Sigmoid colon (tissue), 7 donors: ENCODE data around the gene IFNL1. TPM values are rescaled to one million over a fixed set of nuclear protein-coding genes. Genes with fewer than 3 reads are reported as not detected.

Experiments
- DNase-seq: peaks from one replicate; pipeline ENCODE4 v3.0.0-alpha.2; 2019
- H3K27ac ChIP-seq, 4 donors: fragments of 200-600 bp; sonication (generic); one replicate each; pipeline ENCODE4 v1.5.1; 2016 to 2019; ENCODE audit warnings: mild to moderate bottlenecking in 1 of 4
- H3K27me3 ChIP-seq, 3 donors: fragments of 200-600 bp; sonication (generic); one replicate each; pipeline ENCODE4 v1.5.1; 2019; ENCODE audit warnings: mild to moderate bottlenecking in 1 of 3
- H3K36me3 ChIP-seq, 4 donors: fragments of 200-600 bp; sonication (generic); one replicate each; pipeline ENCODE4 v1.5.1; 2016 to 2019
- H3K4me1 ChIP-seq, 4 donors: fragments of 200-600 bp; sonication (generic); one replicate each; pipeline ENCODE4 v1.5.1; 2017 to 2019
- H3K4me3 ChIP-seq, 4 donors: fragments of 200-600 bp; sonication (generic); one replicate each; pipeline ENCODE4 v1.5.1; 2017 to 2019; ENCODE audit warnings: mild to moderate bottlenecking in 2 of 4, moderate library complexity in 1 of 4
- H3K9me3 ChIP-seq, 4 donors: fragments of 200-600 bp in 3 of 4; sonication (generic) in 3 of 4; one replicate each; pipeline versions ENCODE4 v1.5.1 to v1.6.1; 2013 to 2019
- CTCF ChIP-seq, 4 experiments: fragments of 450-650 bp in 3 of 4; fragments of 200-600 bp in 1 of 4; IDR thresholded peaks; one replicate each; pipeline ENCODE4 v1.5.1; 2016 to 2019; ENCODE audit warnings: antibody characterized with exemption in 4 of 4, mild to moderate bottlenecking in 3 of 4, moderate library complexity in 2 of 4
- EP300 ChIP-seq, 4 donors: sonication (generic); formaldehyde crosslinking; IDR thresholded peaks; one replicate each; pipeline ENCODE4 v1.6.1; 2017; ENCODE audit warnings: antibody characterized with exemption in 4 of 4
- POLR2A ChIP-seq, 2 donors: fragments of 450-650 bp; IDR thresholded peaks; one replicate each; pipeline ENCODE4 v1.6.1; 2016; ENCODE audit warnings: antibody characterized with exemption in 2 of 2, mild to moderate bottlenecking in 2 of 2, moderate library complexity in 2 of 2
- POLR2AphosphoS5 ChIP-seq, 4 donors: sonication (generic); formaldehyde crosslinking; IDR thresholded peaks; one replicate each; pipeline ENCODE4 v1.6.1; 2017; ENCODE audit warnings: antibody characterized with exemption in 4 of 4
- WGBS, 2 donors: extraction: QIAGEN DNeasy Blood & Tissue Kit; methylation state at CpG; one replicate each; pipeline ENCODE4 v1.1.7; 2013; 5-methylcytosine and 5-hydroxymethylcytosine counted together
- intact Hi-C: fragments of 100-400 bp; cut with DNase I; formaldehyde crosslinking; loops from one replicate; pipeline ENCODE4 v1.15.1; 2023
- polyA plus RNA-seq, 3 donors: library from polyadenylated mRNA; stranded (reverse); fragments of 200-250 nt; gene quantifications; one replicate each; pipeline ENCODE4 v1.2.3, GENCODE V29; 2013
- total RNA-seq, 4 donors: library from RNA; depleted of rRNA; stranded (reverse); fragments of >200 nt; gene quantifications; one replicate each; pipeline ENCODE4 v1.1.0, GENCODE V29; 2016
- donor health status: healthy with polysubstance abuse.
- donor health status: Bipolar disorder and iron deficiency.
- donor health status: healthy.

Gene IFNL1
- total and polyA plus RNA-seq, 7 donors = 0.09 TPM; not detected in 6

GRCh38 chr19:39310558-39311311, 14.5 kb downstream of the IFNL1 start:
- H3K27ac ChIP-seq = no peak overlapping the region
- peaks cover 20 to 51% (median 33%) of the 10 kb centered on the region in 3 donors for H3K27me3 ChIP-seq
- peaks cover 0 to 14% (median 2%) of the 10 kb centered on the region in 4 donors for H3K36me3 ChIP-seq
- no peaks in the 10 kb centered on the region for H3K9me3 ChIP-seq
- peaks cover 0 to 14% (median 9%) of the 10 kb centered on the region in 4 donors for H3K4me1 ChIP-seq
- intact Hi-C loops = no loop called here
- WGBS, 2 donors = 68 to 79% methylated on average over 11 of the region's 11 CpGs
- H3K4me3 ChIP-seq = no peak overlapping the region
- no peak for DNase-seq
- TF ChIP-seq CTCF (IDR thresholded peaks at IDR 0.05) = no peak

GRCh38 chr19:39314016-39314728, 18.0 kb downstream of the IFNL1 start:
- 94 to 96% methylated on average over 64 of the region's 64 CpGs for WGBS, 2 donors
- peaks cover 0 to 14% (median 2%) of the 10 kb centered on the region in 4 donors for H3K36me3 ChIP-seq
- H3K27ac ChIP-seq = no peak overlapping the region
- DNase-seq = no peak
- TF ChIP-seq POLR2A (IDR thresholded peaks at IDR 0.05) = no peak
- TF ChIP-seq EP300 (IDR thresholded peaks at IDR 0.05) = no peak
- TF ChIP-seq CTCF (IDR thresholded peaks at IDR 0.05) = no peak
- TF ChIP-seq POLR2AphosphoS5 (IDR thresholded peaks at IDR 0.05) = no peak
- H3K9me3 ChIP-seq = no peaks in the 10 kb centered on the region
- intact Hi-C loops = no loop called here
- H3K27me3 ChIP-seq = peaks cover 0 to 17% (median 0%) of the 10 kb centered on the region in 3 donors
- H3K4me3 ChIP-seq = no peak overlapping the region
- H3K4me1 ChIP-seq = no peaks in the 10 kb centered on the region

GRCh38 chr19:39315933-39316332, 19.7 kb downstream of the IFNL1 start:
- 94 to 99% methylated on average over 1 of the region's 1 CpG for WGBS, 2 donors
- peaks cover 0 to 6% (median 0%) of the 10 kb centered on the region in 3 donors for H3K27me3 ChIP-seq
- TF ChIP-seq CTCF (IDR thresholded peaks at IDR 0.05) = no peak
- TF ChIP-seq POLR2A (IDR thresholded peaks at IDR 0.05) = no peak
- no peak for TF ChIP-seq POLR2AphosphoS5 (IDR thresholded peaks at IDR 0.05)
- TF ChIP-seq EP300 (IDR thresholded peaks at IDR 0.05) = no peak
- H3K9me3 ChIP-seq = no peaks in the 10 kb centered on the region
- H3K4me1 ChIP-seq = peaks cover 0 to 12% (median 9%) of the 10 kb centered on the region in 4 donors
- peaks cover 0 to 14% (median 2%) of the 10 kb centered on the region in 4 donors for H3K36me3 ChIP-seq
- no peak overlapping the region for H3K4me3 ChIP-seq
- no peak overlapping the region for H3K27ac ChIP-seq
- intact Hi-C loops = no loop called here
- DNase-seq = no peak

GRCh38 chr19:39316627-39317321, 20.6 kb downstream of the IFNL1 start:
- Histone ChIP-seq H3K4me1 (peaks cover 0 to 12% (median 9%) of the 10 kb centered on the region in 4 donors), H3K4me3 (no peak overlapping the region), H3K9me3 (no peaks in the 10 kb centered on the region), H3K27ac (no peak overlapping the region), H3K36me3 (peaks cover 0 to 14% (median 2%) of the 10 kb centered on the region in 4 donors), H3K27me3 (peaks cover 0 to 6% (median 0%) of the 10 kb centered on the region in 3 donors)
- intact Hi-C loops = no loop called here
- WGBS, 2 donors = 87 to 90% methylated on average over 12 of the region's 12 CpGs
- TF ChIP-seq POLR2A (IDR thresholded peaks at IDR 0.05) = no peak
- no peak for TF ChIP-seq EP300 (IDR thresholded peaks at IDR 0.05)
- no peak for TF ChIP-seq POLR2AphosphoS5 (IDR thresholded peaks at IDR 0.05)
- no peak for TF ChIP-seq CTCF (IDR thresholded peaks at IDR 0.05)
- no peak for DNase-seq
